ENCODE measurements around the gene FAM171A2.

DNA sequence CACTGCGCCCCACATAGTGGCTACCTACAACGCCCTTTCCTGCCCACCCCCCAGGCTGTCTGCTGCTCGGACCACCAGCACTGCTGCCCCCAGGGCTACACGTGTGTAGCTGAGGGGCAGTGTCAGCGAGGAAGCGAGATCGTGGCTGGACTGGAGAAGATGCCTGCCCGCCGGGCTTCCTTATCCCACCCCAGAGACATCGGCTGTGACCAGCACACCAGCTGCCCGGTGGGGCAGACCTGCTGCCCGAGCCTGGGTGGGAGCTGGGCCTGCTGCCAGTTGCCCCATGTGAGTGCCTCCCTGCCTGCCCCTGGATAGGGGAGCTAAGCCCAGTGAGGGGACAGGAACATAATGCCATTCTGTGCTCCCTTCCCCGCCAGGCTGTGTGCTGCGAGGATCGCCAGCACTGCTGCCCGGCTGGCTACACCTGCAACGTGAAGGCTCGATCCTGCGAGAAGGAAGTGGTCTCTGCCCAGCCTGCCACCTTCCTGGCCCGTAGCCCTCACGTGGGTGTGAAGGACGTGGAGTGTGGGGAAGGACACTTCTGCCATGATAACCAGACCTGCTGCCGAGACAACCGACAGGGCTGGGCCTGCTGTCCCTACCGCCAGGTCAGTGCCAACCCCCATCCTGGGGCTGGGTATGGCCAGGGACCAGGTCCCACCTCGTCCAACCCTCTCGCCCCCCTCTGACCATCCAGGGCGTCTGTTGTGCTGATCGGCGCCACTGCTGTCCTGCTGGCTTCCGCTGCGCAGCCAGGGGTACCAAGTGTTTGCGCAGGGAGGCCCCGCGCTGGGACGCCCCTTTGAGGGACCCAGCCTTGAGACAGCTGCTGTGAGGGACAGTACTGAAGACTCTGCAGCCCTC lies 11.5 kb downstream of the FAM171A2 start:
- TF ChIP-seq, protein P1, sequence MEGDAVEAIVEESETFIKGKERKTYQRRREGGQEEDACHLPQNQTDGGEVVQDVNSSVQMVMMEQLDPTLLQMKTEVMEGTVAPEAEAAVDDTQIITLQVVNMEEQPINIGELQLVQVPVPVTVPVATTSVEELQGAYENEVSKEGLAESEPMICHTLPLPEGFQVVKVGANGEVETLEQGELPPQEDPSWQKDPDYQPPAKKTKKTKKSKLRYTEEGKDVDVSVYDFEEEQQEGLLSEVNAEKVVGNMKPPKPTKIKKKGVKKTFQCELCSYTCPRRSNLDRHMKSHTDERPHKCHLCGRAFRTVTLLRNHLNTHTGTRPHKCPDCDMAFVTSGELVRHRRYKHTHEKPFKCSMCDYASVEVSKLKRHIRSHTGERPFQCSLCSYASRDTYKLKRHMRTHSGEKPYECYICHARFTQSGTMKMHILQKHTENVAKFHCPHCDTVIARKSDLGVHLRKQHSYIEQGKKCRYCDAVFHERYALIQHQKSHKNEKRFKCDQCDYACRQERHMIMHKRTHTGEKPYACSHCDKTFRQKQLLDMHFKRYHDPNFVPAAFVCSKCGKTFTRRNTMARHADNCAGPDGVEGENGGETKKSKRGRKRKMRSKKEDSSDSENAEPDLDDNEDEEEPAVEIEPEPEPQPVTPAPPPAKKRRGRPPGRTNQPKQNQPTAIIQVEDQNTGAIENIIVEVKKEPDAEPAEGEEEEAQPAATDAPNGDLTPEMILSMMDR (IDR thresholded peaks at IDR 0.05; ENCODE audit: insufficient read depth, low read length), result no peak
- no peak for TF ChIP-seq SPI1 (IDR thresholded peaks at IDR 0.05; ENCODE audit: borderline replicate concordance, low read depth)
